SU-DHL-6 (cell line): ENCODE measurements around the gene PATZ1.

Experiments used
- H2AFZ ChIP-seq: fragments of 200-600 bp; sonication (generic); 2 replicates; pipeline ENCODE4 v1.6.1; 2014; ENCODE audit warnings: low read depth, mild to moderate bottlenecking, moderate library complexity, mixed read lengths, antibody characterized with exemption, low read length; ENCODE audit not compliant: severe bottlenecking
- H3F3A ChIP-seq: fragments of 200-600 bp; shearing (Covaris generic); 2 replicates; pipeline ENCODE4 v1.6.0; 2016; ENCODE audit warnings: antibody characterized with exemption, mild to moderate bottlenecking; ENCODE audit not compliant: insufficient read depth
- H3K27ac ChIP-seq: fragments of 200-600 bp; sonication (generic); 2 replicates; pipeline ENCODE4 v1.5.1; 2016; ENCODE audit warnings: low read depth, mild to moderate bottlenecking, low read length, moderate library complexity, mixed read lengths
- H3K27me3 ChIP-seq: fragments of 200-600 bp; sonication (generic), shearing (Covaris generic); 2 replicates; pipeline ENCODE4 v1.6.0; 2014; ENCODE audit warnings: mild to moderate bottlenecking, low read length
- H3K36me3 ChIP-seq: fragments of 200-600 bp; sonication (generic); 2 replicates; pipeline ENCODE4 v1.6.1; 2014; ENCODE audit warnings: mild to moderate bottlenecking, low read length, mixed read lengths
- H3K4me2 ChIP-seq: fragments of 300-600, 200-600 bp; shearing (Covaris generic), sonication (generic); 2 replicates; pipeline ENCODE4 v1.6.0; 2014; ENCODE audit warnings: low read length, low read depth, mild to moderate bottlenecking; ENCODE audit not compliant: poor library complexity, severe bottlenecking
- H3K4me3 ChIP-seq: fragments of 200-600 bp; sonication (generic); 2 replicates; pipeline ENCODE4 v1.5.1; 2014; ENCODE audit warnings: antibody characterized with exemption, low read length, mild to moderate bottlenecking, mixed read lengths; ENCODE audit not compliant: insufficient read depth, poor library complexity, severe bottlenecking
- H3K79me2 ChIP-seq: fragments of 200-600 bp; sonication (generic); 2 replicates; pipeline ENCODE4 v1.6.1; 2014; ENCODE audit warnings: mild to moderate bottlenecking, low read length, moderate library complexity; ENCODE audit not compliant: insufficient read depth
- H3K9ac ChIP-seq: fragments of 200-600 bp; sonication (generic); 2 replicates; pipeline ENCODE4 v1.7.0; 2014; ENCODE audit warnings: mild to moderate bottlenecking, low read length
- H3K9me2 ChIP-seq: fragments of 200-600 bp; sonication (generic); replicated peaks from 2 replicates; pipeline ENCODE4 v1.6.1; 2014; ENCODE audit warnings: low read length; ENCODE audit not compliant: insufficient read depth
- H3K9me3 ChIP-seq: fragments of 200-600 bp; sonication (generic); 2 replicates; pipeline ENCODE4 v1.6.1; 2014; ENCODE audit warnings: low read length, mixed read lengths; ENCODE audit not compliant: insufficient read depth
- H4K20me1 ChIP-seq: fragments of 200-600 bp; sonication (generic); 2 replicates; pipeline ENCODE4 v1.6.1; 2014; ENCODE audit warnings: low read depth, mild to moderate bottlenecking, antibody characterized with exemption, low read length, moderate library complexity, mixed read lengths
- EZH2phosphoT487 ChIP-seq: fragments of 200-600 bp; sonication (generic), shearing (Covaris generic); conservative IDR thresholded peaks from 2 replicates; pipeline ENCODE4 v1.6.1; 2018; ENCODE audit warnings: mild to moderate bottlenecking, antibody characterized with exemption, low read length, moderate library complexity, mixed read lengths
- TF ChIP-seq, protein P1 (sequence below): fragments of 200-600 bp; sonication (generic); IDR thresholded peaks from one replicate; pipeline ENCODE4 v1.5.1; 2017; ENCODE audit warnings: antibody characterized with exemption, mild to moderate bottlenecking, low read length, moderate library complexity; ENCODE audit not compliant: insufficient read depth, poor library complexity, severe bottlenecking

PATZ1 gene

DNA sequence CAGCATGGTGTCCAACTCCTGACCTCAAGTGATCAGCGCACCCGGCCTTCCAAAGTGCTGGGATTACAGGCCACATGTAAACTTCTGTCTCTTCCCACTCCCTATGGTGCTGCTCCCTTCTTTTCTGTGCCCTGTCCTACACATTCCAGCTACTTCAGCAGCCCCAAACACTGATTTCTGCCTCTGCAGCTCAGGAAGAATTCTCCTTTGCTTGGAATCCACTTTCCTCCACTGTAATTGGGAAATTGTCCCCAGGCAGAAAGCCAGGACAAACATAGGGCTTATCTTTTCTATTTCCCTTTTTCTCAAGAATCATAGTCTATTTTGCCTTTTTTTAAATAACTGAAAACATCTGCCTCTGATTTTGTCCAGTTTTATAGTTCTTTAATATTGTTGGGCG is 32.0 kb upstream of the PATZ1 start:
- H3K4me3 ChIP-seq = no peak overlapping the region
- no peaks in the 10 kb centered on the region for H3K9me3 ChIP-seq
- H3K79me2 ChIP-seq = no peaks in the 10 kb centered on the region
- no peaks in the 10 kb centered on the region for H3K36me3 ChIP-seq
- H3K9me2 ChIP-seq = no peaks in the 10 kb centered on the region
- H2AFZ ChIP-seq = no peak overlapping the region
- H4K20me1 ChIP-seq = no peaks in the 10 kb centered on the region
- H3K27ac ChIP-seq = no peak overlapping the region
- H3K9ac ChIP-seq = no peak overlapping the region
- no peaks in the 10 kb centered on the region for H3F3A ChIP-seq
- H3K27me3 ChIP-seq = no peaks in the 10 kb centered on the region
- no peak for TF ChIP-seq EZH2phosphoT487
- TF ChIP-seq, protein P1, sequence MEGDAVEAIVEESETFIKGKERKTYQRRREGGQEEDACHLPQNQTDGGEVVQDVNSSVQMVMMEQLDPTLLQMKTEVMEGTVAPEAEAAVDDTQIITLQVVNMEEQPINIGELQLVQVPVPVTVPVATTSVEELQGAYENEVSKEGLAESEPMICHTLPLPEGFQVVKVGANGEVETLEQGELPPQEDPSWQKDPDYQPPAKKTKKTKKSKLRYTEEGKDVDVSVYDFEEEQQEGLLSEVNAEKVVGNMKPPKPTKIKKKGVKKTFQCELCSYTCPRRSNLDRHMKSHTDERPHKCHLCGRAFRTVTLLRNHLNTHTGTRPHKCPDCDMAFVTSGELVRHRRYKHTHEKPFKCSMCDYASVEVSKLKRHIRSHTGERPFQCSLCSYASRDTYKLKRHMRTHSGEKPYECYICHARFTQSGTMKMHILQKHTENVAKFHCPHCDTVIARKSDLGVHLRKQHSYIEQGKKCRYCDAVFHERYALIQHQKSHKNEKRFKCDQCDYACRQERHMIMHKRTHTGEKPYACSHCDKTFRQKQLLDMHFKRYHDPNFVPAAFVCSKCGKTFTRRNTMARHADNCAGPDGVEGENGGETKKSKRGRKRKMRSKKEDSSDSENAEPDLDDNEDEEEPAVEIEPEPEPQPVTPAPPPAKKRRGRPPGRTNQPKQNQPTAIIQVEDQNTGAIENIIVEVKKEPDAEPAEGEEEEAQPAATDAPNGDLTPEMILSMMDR = no peak
- H3K4me2 ChIP-seq = no peak overlapping the region

DNA sequence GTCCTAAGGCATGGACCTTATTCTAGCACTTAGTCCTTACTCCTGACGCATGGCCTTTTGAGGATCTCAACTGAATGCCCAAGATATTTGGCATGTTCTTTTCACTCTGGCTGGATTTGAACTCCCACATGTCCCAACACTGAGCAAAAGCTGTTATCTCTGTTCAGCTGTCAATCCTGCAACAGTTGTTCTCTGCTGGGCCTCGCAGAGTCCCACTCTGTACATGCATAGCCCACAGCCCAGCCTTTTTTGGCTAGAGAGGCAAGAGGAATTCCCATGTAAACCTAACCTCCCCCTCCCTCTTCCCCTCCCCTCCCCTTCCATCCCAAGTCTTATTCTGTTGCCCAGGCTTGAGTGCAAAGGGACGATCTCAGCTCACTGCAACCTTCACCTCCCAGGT is 31.5 kb upstream of the PATZ1 start:
- H4K20me1 ChIP-seq = no peaks in the 10 kb centered on the region
- H3K27me3 ChIP-seq = no peaks in the 10 kb centered on the region
- no peak overlapping the region for H3K4me2 ChIP-seq

DNA sequence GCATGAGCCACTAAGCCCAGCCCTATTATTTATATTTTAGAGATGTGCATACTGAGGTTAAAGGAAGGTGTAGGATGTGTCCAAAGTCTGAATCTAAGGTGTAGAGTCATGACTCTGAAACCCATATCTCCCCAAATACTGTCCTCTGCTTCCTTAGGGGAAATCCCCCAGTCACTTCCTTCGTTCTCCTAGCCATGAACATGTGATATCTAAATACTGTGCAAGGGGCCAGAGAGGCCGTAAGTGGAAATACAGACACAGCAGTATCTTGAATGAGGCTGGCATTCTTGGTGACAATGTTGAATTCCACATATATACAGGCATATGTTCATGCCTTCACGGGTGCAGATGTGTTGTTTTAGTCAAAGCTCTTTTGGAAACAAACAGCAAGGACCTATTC is 21.3 kb upstream of the PATZ1 start:
- no peak for TF ChIP-seq EZH2phosphoT487
- TF ChIP-seq, protein P1 = no peak
- H3K4me3 ChIP-seq = no peak overlapping the region
- no peaks in the 10 kb centered on the region for H3K9me3 ChIP-seq
- H3K79me2 ChIP-seq = no peaks in the 10 kb centered on the region
- H3K9ac ChIP-seq = no peak overlapping the region
- H3K27me3 ChIP-seq = no peaks in the 10 kb centered on the region
- H3F3A ChIP-seq = no peaks in the 10 kb centered on the region
- H3K27ac ChIP-seq = no peak overlapping the region
- H2AFZ ChIP-seq = no peak overlapping the region
- no peak overlapping the region for H3K4me2 ChIP-seq
- no peaks in the 10 kb centered on the region for H4K20me1 ChIP-seq
- no peaks in the 10 kb centered on the region for H3K36me3 ChIP-seq
- no peaks in the 10 kb centered on the region for H3K9me2 ChIP-seq

More for the DNA sequence above, 31.5 kb upstream of the PATZ1 start:
- Histone ChIP-seq H3K9ac (no peak overlapping the region), H3F3A (no peaks in the 10 kb centered on the region), H3K79me2 (no peaks in the 10 kb centered on the region), H3K9me2 (no peaks in the 10 kb centered on the region), H2AFZ (no peak overlapping the region), H3K27ac (no peak overlapping the region), H3K9me3 (no peaks in the 10 kb centered on the region), H3K36me3 (no peaks in the 10 kb centered on the region), H3K4me3 (no peak overlapping the region)
- TF ChIP-seq, protein P1 = no peak
- no peak for TF ChIP-seq EZH2phosphoT487
